Glutamatergic neuron (in vitro differentiated cells): ENCODE measurements around the gene TRAF7. TPM values are rescaled to one million over a fixed set of nuclear protein-coding genes. Genes with fewer than 3 reads are reported as not detected.
"Not testable (repeated sequence)": the region's sequence is repeated elsewhere in the genome, so short reads cannot be mapped to it uniquely, and the experiment has no call there.

ENCODE experiments used
- DNase-seq: peaks from one replicate; pipeline ENCODE4 v3.0.0; 2022
- H3K27ac Mint-ChIP-seq: one replicate; pipeline ENCODE4 v1.8.0; 2020; ENCODE audit warnings: mild to moderate bottlenecking, mixed read lengths, inconsistent platforms; ENCODE audit not compliant: unreplicated experiment
- H3K27me3 Mint-ChIP-seq: one replicate; pipeline ENCODE4 v1.8.0; 2020; ENCODE audit warnings: mild to moderate bottlenecking, moderate library complexity, mixed read lengths, inconsistent platforms; ENCODE audit not compliant: unreplicated experiment
- H3K36me3 Mint-ChIP-seq: one replicate; pipeline ENCODE4 v1.8.0; 2020; ENCODE audit warnings: mild to moderate bottlenecking, mixed read lengths, inconsistent platforms; ENCODE audit not compliant: unreplicated experiment
- H3K4me1 Mint-ChIP-seq: one replicate; pipeline ENCODE4 v1.8.0; 2020; ENCODE audit warnings: mild to moderate bottlenecking, low read depth, mixed read lengths, inconsistent platforms; ENCODE audit not compliant: unreplicated experiment
- H3K4me3 Mint-ChIP-seq: one replicate; pipeline ENCODE4 v1.8.0; 2020; ENCODE audit warnings: mild to moderate bottlenecking, mixed read lengths, inconsistent platforms; ENCODE audit not compliant: unreplicated experiment
- H3K9me3 Mint-ChIP-seq: one replicate; pipeline ENCODE4 v1.8.0; 2020; ENCODE audit warnings: mild to moderate bottlenecking, moderate library complexity, mixed read lengths, inconsistent platforms; ENCODE audit not compliant: unreplicated experiment
- long read RNA-seq: library from polyadenylated mRNA; unstranded; transcript quantifications from one replicate; pipeline ENCODE4 v2.0.0, GENCODE V29; 2020; ENCODE audit not compliant: unreplicated experiment
- total RNA-seq: library from RNA; stranded (reverse); fragmentation: NEBNext Ultra II Directional; extraction: Animal tissue kit (Norgen Biotek cat#: 25700); gene quantifications from one replicate; pipeline ENCODE4 v1.2.1, GENCODE V29; 2021; ENCODE audit not compliant: unreplicated experiment
- TF ChIP-seq, protein P1 (sequence below): fragments of 200-600 bp; sonication (generic); IDR thresholded peaks from one replicate; pipeline ENCODE4 v1.5.0; 2021; ENCODE audit not compliant: partially characterized antibody, unreplicated experiment

The TRAF7 gene
- 74.8 TPM for total RNA-seq
- long read RNA-seq, transcript TRAF7-201 (21 exons, 3,700 nt), result major isoform, 6 of 13 reads
- long read RNA-seq, partial matches to known transcripts, result 2 of 13 reads
- long read RNA-seq, other reads (novel, unspliced or antisense), result 5 of 13 reads

DNA sequence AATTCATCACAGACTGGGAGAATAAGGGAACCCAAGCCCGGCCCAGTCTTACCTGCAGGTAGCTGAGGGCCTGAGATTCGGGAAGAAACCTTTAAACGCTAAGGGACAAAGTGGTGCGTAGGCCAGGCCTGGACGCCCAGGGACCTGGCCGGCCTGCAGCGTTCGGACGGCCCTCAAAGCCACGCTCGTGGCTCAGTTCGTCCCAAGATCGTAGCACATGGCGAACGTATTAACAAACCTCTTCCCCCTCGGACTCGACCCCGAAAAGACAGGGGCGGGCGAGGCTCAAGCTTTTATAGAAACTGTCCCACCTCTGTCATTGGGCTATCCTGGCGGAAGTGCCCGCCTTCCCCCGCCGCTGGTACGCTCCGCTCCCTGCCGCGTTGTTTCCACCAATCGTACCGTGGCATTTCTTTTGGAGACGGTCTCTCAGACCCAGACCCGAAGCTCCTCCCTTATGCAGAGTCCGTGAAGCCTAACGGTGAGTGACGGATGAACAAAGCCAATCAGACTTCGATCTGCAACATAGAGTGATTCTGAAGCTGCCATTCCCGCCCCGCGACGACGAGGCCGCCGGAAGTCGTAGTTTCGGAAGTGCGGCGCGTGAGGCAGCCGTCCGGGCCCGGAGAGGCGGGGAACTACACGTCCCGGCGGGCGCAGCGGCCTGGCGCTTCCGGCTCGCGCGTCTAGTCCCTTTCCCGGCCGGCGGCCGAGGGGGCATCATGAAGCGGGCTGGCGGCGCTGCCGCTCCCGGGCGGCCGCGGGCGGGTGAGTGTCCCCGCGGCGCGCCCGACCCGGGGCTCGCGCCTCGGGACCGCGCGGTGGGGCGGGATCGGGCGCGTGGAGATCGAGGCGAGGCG is at the start of gene TRAF7:
TSS of gene TRAF7 (plus strand) at position 692 of the 860 bp plus-strand sequence. CDS start 8,139 bp downstream, outside the sequence.
- H3K4me3 Mint-ChIP-seq, result peak within 1 kb of the TSS; percentile 95
- H3K4me1 Mint-ChIP-seq, result peaks cover 24% of the 10 kb centered on the region
- TF ChIP-seq, protein P1, sequence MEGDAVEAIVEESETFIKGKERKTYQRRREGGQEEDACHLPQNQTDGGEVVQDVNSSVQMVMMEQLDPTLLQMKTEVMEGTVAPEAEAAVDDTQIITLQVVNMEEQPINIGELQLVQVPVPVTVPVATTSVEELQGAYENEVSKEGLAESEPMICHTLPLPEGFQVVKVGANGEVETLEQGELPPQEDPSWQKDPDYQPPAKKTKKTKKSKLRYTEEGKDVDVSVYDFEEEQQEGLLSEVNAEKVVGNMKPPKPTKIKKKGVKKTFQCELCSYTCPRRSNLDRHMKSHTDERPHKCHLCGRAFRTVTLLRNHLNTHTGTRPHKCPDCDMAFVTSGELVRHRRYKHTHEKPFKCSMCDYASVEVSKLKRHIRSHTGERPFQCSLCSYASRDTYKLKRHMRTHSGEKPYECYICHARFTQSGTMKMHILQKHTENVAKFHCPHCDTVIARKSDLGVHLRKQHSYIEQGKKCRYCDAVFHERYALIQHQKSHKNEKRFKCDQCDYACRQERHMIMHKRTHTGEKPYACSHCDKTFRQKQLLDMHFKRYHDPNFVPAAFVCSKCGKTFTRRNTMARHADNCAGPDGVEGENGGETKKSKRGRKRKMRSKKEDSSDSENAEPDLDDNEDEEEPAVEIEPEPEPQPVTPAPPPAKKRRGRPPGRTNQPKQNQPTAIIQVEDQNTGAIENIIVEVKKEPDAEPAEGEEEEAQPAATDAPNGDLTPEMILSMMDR, result no peak
- DNase-seq, result peak; percentile 96
- peaks cover 22% of the 10 kb centered on the region for H3K9me3 Mint-ChIP-seq
- H3K36me3 Mint-ChIP-seq, result no peaks in the 10 kb centered on the region
- H3K27ac Mint-ChIP-seq, result peak within 1 kb of the TSS; percentile 78
- H3K27me3 Mint-ChIP-seq, result peaks cover 27% of the 10 kb centered on the region

DNA sequence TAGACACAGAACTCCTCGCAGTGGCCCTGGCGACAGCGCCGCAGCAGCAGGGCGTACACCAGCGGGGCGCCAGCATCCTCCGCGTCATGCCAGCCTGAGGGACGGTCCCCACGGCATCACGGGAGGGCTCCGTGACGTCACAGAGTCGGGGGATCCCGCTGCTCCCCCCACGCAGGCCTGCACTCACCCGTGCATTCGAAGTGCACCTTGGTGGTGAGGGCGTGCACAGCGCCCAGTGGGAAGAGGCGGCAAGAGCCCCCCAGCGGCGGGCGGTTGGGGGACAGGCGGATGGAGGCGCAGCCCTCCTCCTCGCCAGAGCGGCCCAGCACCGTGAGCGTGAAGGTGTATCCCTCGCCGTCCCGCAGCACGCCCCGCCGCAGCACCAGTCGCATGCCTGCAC is 49.4 kb upstream of the TRAF7 start:
- H3K4me1 Mint-ChIP-seq, H3K36me3 Mint-ChIP-seq, H3K27ac Mint-ChIP-seq, DNase-seq, H3K4me3 Mint-ChIP-seq, H3K9me3 Mint-ChIP-seq, H3K27me3 Mint-ChIP-seq: not testable (repeated sequence)

DNA sequence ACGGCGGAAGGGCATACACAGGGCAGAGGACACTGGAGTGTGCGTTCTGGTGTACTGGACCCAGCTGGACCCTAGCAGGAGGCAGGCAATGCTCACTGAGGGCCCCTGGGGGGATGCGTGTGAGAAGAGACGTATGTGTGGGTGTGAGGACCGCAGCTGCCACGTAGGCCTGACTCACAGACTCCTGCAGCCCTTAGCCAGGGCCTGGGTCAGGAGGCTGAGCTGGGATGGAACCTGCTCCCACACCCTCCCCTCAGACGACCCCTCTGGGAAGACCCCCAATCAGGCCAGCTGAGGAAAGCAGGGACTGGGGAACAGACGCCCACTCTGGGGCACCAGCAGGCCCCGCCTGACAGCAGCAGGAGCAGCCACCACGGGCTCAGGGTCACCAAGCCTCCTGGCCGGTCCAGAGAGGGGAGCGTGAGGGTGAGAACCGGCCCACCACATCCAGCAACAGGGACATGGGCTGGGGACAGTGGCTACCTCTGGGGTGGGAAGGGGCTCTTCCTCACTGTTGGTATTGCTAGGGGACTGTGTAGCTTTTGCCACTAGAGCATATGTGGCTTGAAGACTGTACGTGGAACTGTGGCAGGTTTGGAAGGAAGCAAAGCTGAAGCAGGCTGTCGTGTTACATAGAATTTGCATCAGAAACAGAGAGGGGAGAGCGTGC is 48.3 kb upstream of the TRAF7 start:
- DNase-seq, H3K4me1 Mint-ChIP-seq, H3K27me3 Mint-ChIP-seq, H3K9me3 Mint-ChIP-seq, H3K36me3 Mint-ChIP-seq, H3K4me3 Mint-ChIP-seq: not testable (repeated sequence)
- H3K27ac Mint-ChIP-seq, result peak overlapping the region; percentile 67

DNA sequence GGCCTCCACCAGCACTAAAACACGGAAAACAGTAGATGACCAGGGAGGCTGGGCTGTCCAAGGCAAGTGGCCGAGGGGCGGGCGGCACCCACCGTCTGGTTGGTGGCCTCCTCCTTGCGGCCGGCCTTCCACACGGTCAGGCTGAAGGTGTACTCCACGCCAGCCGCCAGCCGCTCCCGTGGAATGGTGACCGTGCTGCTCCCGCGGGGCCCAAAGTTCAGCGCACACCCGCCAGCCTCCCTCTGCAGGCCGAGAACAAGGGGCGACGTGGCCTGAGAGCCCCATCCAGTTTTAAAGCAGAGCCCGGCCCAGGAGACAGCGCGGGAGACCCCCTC is 47.8 kb upstream of the TRAF7 start:
- H3K9me3 Mint-ChIP-seq, H3K27me3 Mint-ChIP-seq, H3K4me3 Mint-ChIP-seq, H3K4me1 Mint-ChIP-seq, H3K36me3 Mint-ChIP-seq, DNase-seq: not testable (repeated sequence)
- H3K27ac Mint-ChIP-seq, result peak overlapping the region; percentile 67

DNA sequence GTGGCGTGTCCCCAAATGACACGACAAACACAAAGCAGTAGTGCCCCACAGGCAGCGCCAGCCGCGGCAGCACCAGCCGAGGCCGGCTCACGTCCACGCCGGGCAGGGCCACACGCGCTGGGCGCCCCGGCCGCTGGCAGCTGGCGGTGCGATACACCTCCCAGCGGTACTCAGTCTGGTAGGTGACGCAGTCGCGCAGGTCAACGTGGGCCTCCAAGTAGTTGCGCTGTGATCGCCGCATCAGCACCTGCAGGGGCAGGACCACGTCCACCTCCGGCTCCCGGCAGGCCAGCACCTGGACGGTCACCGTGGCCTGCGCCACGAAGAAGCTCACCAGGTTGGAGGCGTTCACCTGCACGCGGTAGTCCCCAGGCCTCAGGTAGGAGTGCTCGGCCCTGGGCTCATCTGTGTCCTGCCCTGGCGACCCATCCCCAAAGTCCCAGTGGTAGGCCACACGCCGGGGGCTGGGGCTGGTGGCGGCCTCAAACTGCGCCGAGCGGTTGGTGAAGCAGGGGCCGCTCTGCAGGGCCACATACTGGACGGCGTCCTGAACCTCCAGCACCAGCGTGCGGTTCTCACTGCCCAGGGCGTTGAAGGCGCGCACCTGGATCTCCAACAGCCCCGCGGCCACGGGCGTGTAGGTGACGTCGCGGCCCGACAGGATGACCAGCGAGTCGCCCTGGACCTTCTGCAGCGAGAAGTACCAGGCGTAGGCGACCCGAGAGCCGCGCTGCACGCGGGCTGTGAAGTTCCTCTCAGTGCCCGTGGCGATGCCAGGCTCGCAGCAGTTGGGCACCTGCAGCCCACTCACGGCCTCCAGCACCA is 46.9 kb upstream of the TRAF7 start:
- H3K4me1 Mint-ChIP-seq, DNase-seq, H3K27me3 Mint-ChIP-seq, H3K4me3 Mint-ChIP-seq, H3K36me3 Mint-ChIP-seq, H3K9me3 Mint-ChIP-seq, H3K27ac Mint-ChIP-seq: not testable (repeated sequence)

DNA sequence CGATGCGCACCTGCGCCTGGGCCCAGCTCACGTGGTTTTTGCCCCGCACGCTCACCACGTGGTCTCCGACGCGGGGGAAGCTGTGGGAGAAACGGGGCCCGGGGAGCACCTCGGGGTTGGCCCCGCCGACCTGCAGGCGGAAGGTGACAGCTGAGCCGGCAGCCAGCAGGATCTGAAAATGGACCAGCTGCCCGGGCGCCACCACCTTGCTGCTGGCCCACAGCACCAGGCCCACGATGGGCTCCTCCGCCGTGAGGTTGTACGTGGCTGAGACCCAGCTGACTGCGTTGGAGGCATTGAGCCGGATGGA is 46.4 kb upstream of the TRAF7 start:
- not testable (repeated sequence) for H3K27me3 Mint-ChIP-seq, H3K4me1 Mint-ChIP-seq, DNase-seq, H3K27ac Mint-ChIP-seq, H3K9me3 Mint-ChIP-seq, H3K36me3 Mint-ChIP-seq, H3K4me3 Mint-ChIP-seq

DNA sequence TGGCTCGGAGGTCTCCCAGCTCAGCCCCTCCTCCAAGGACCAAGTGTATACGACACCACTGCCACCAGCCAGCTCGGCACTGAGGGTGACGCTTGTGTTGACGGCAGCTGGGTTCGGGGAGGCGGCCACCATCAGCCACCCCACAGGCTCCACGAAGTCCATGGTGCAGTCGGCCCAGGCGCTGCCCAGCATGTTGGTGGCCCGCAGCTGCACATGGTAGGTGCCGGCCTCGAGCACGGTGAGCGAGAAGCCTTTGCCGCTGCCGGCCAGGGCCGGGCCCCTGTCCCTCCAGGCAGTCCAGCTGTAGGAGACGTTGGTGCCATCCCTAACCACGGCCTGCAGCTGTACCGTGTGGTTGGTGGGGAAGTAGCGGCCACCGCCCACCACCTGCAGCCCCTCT is 45.7 kb upstream of the TRAF7 start:
- H3K27ac Mint-ChIP-seq, H3K27me3 Mint-ChIP-seq: not testable (repeated sequence)

DNA sequence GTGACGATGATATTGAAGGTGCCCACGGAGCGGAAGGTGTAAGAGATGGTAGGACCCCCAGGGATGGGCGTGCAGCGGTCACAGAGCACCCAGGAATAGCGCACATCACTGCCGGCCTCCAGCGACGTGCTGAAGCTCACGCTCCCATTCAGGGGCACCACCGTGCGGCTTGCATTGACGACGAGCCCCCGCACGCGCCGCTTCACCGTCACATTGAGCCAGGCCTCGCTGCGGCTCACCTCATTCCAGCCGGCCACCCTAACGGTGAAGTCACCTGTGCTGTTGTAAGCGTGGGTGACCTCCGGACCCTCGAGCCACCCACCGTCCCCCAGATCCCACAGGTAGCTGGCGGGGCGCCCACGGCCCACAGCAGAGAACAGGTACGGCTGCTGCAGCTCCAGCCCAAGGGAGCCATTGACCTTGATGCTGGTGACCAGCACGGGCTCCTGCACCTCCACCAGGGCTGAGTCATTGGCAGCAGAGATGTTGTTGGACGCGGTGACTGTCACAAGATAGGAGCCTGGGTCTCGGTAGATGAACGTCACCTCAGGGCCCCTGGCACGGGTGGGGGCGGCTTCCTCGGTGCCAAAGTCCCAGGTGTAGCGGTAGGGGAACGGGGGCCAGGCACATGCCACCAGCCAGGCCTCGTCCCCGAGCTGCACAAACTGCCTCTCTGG is 45.1 kb upstream of the TRAF7 start:
- H3K36me3 Mint-ChIP-seq, DNase-seq, H3K4me1 Mint-ChIP-seq, H3K4me3 Mint-ChIP-seq, H3K27me3 Mint-ChIP-seq, H3K27ac Mint-ChIP-seq, H3K9me3 Mint-ChIP-seq: not testable (repeated sequence)

More for the DNA sequence above, 45.7 kb upstream of the TRAF7 start:
- not testable (repeated sequence) for H3K4me1 Mint-ChIP-seq, H3K4me3 Mint-ChIP-seq, H3K36me3 Mint-ChIP-seq, H3K9me3 Mint-ChIP-seq, DNase-seq

DNA sequence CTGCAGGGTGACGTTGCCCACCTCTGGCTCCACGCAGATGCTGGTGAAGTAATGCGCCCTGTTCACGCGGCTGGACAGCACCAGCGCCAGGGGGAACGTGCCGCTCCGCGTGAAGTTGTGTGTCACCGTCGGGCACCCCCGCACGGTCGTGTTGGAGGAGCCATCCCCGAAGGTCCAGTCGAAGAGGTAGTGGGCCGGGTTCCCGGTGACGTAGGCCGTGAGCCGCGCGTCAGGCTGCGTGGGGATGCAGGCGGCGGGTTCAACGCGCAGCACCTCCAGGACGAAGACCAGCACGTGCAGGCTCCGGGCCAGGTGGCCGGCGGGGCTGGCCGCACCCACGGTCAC is 44.6 kb upstream of the TRAF7 start:
- H3K4me3 Mint-ChIP-seq, H3K9me3 Mint-ChIP-seq, H3K27ac Mint-ChIP-seq, DNase-seq, H3K36me3 Mint-ChIP-seq, H3K27me3 Mint-ChIP-seq, H3K4me1 Mint-ChIP-seq: not testable (repeated sequence)

DNA sequence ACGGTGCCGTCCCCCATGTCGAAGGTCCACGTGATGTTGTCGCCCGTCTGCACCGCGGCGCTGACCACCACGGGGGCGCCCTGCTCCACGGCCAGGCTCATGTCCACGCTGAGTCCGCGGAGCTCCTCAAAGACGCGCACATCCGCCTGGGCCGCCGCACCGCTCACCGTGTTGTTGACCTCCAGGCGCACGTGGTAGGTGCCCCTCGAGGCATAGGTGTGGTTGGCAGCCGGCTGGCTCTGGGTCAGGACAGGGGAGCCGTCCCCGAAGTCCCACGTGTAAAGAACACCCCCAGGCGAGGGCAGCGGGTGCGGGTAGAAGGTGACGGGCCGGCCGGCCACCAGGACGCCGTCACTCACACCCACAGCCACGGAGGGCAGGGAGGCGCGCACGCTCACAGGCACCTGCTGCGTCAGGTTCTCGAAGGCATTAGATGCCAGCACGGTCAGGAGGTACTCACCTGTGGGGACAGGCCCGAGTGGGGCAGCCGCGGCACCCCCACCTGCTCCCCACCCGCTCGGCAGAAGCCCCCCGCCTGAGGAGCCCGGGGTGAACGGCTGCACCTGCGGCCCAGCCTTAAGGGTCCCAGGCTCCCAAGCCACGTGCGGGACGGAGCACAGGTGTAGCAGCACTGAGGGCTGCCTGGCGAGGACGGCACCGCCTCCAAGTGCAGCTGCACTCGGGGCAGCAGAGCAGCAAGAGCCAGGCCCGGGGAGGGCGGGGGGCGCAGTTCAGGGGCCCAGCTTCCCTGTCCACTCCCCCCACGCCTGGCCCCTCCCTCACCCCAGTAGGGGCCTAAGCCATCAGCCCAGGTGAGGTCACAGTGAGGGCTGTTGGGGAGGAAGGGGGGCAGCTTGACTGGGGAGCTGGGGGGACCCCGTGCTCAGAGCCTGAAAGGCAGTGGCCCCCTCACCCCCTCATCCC is 43.9 kb upstream of the TRAF7 start:
- not testable (repeated sequence) for H3K4me3 Mint-ChIP-seq, H3K27me3 Mint-ChIP-seq, H3K9me3 Mint-ChIP-seq, H3K36me3 Mint-ChIP-seq, DNase-seq, H3K27ac Mint-ChIP-seq, H3K4me1 Mint-ChIP-seq
